ENCODE results near the gene PCDHB11.
"Not testable (repeated sequence)": the region's sequence is repeated elsewhere in the genome, so short reads cannot be mapped to it uniquely, and the experiment has no call there.

PCDHB11 gene

GRCh38 chr5:141246971-141247370 lies 47.5 kb downstream of the PCDHB11 start:
- not testable (repeated sequence) for DNase-seq

GRCh38 chr5:141247434-141247833 lies 48.0 kb downstream of the PCDHB11 start:
- not testable (repeated sequence) for DNase-seq

GRCh38 chr5:141250576-141250975 lies 51.1 kb downstream of the PCDHB11 start:
- DNase-seq: no peak

All from CD4-positive, alpha-beta T cell treated with Interleukin-17A for 4 hours (primary cell).